ENCODE results near the gene SLC35A5.
"Not testable (repeated sequence)": the region's sequence is repeated elsewhere in the genome, so short reads cannot be mapped to it uniquely, and the experiment has no call there.

- TF ChIP-seq EZH2phosphoT487 (IDR thresholded peaks at IDR 0.05; ENCODE audit: insufficient read depth, low read depth); EZH2 (IDR thresholded peaks at IDR 0.05; ENCODE audit: insufficient read depth, poor library complexity, severe bottlenecking): not testable (repeated sequence)
Observed at GRCh38 chr3:112564247-112564939, 2.5 kb downstream of the SLC35A5 start.
